ENCODE results near the gene FAM83B.

Gene FAM83B

DNA sequence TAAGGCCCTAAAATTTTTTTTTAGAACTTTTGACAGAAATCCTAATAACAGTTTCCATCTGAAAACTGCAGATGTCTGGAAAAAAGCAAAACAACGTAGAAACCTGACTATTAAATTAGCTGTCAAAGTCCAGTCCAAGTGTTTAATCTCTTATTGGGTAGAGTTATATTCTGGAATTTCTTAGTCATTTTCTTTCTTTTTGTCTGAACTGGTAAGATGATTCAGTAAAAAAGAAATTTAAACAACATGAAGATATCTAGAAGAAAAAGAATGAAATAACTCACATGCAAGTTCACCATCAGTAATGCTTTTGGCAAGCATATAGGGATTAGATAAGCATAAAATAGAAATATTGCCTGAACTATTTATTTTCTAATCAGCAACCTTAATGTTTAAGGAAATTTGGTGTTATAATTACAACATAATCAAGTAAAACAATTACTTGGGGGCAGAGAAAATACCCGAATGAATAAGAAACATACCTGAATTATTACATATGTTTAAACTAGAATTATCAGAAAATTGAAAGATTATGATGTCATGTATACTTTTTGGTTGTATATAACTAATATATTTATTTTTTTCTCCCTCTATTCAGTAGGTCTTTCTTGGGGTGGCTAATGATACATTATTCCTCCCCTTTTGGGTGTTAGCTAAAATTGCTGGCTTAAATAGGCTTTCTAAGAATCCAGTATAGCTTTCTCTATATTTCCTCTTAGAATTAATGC, 51.1 kb downstream of the FAM83B start:
- no peaks in the 10 kb centered on the region for H3K36me3 ChIP-seq (ENCODE audit: control insufficient read depth, insufficient read depth, low read length)
- no peak overlapping the region for H3K27ac ChIP-seq (ENCODE audit: insufficient read depth, low read depth, low read length, poor library complexity, severe bottlenecking)
- H3K27me3 ChIP-seq (ENCODE audit: control insufficient read depth, insufficient read depth, low read length, poor library complexity, severe bottlenecking), result no peaks in the 10 kb centered on the region
- no peak overlapping the region for H3K4me3 ChIP-seq (ENCODE audit: insufficient read depth, low read depth, low read length)
- H3K9me3 ChIP-seq (ENCODE audit: control insufficient read depth, low read length), result no peaks in the 10 kb centered on the region
- peaks cover 4% of the 10 kb centered on the region for H3K4me1 ChIP-seq (ENCODE audit: control insufficient read depth, insufficient read depth, low read length)
- WGBS, 2 experiments, result 100% methylated on average over 1 of the region's 2 CpGs

DNA sequence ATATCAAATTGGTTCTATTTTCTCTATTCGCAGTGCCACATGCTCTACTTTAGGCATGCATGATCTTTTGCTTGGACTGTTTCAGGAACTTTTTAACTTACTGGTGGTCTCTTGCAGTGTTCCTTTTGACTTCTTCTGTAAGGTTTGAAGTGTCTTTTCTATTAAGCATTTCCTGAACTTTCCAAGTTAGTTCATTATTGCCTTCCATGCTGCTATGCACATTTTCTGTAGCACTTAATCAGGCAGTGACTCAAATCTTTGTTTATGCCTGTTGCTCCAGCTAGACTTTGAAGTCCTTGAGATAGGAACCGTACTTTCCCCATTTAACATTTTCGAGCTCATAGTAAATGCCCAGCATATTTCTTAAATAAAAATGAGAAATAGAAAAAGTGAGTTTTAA, 52.2 kb downstream of the FAM83B start:
- no peaks in the 10 kb centered on the region for H3K36me3 ChIP-seq (ENCODE audit: control insufficient read depth, insufficient read depth, low read length)
- H3K4me3 ChIP-seq (ENCODE audit: insufficient read depth, low read depth, low read length), result no peak overlapping the region
- no peaks in the 10 kb centered on the region for H3K27me3 ChIP-seq (ENCODE audit: control insufficient read depth, insufficient read depth, low read length, poor library complexity, severe bottlenecking)
- no peak overlapping the region for H3K27ac ChIP-seq (ENCODE audit: insufficient read depth, low read depth, low read length, poor library complexity, severe bottlenecking)
- H3K4me1 ChIP-seq (ENCODE audit: control insufficient read depth, insufficient read depth, low read length), result peaks cover 4% of the 10 kb centered on the region
- no peaks in the 10 kb centered on the region for H3K9me3 ChIP-seq (ENCODE audit: control insufficient read depth, low read length)
- 89 to 97% methylated on average over 2 of the region's 3 CpGs for WGBS, 2 experiments

DNA sequence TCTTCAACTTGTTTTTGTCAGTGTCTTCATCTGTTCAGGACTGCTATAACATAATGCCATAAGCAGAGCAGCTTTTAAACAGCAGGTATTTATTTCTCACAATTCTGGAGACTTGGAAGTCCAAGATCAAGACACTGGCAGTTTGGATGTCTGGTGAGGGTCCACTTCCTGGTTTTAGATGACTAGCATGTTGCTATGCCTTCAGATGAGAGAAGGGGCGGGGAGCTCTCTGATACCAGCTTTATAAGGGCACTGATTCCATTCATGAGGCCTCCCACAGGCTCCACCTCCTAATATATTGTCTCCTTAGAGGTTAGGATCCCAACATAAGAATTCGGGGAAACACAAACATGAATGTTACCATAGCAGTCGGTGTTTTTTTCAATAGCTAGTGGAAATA, 52.9 kb downstream of the FAM83B start:
- Histone ChIP-seq H3K27ac (ENCODE audit: insufficient read depth, low read depth, low read length, poor library complexity, severe bottlenecking) (no peak overlapping the region), H3K4me3 (ENCODE audit: insufficient read depth, low read depth, low read length) (no peak overlapping the region), H3K36me3 (ENCODE audit: control insufficient read depth, insufficient read depth, low read length) (no peaks in the 10 kb centered on the region), H3K9me3 (ENCODE audit: control insufficient read depth, low read length) (no peaks in the 10 kb centered on the region), H3K4me1 (ENCODE audit: control insufficient read depth, insufficient read depth, low read length) (peaks cover 4% of the 10 kb centered on the region), H3K27me3 (ENCODE audit: control insufficient read depth, insufficient read depth, low read length, poor library complexity, severe bottlenecking) (no peaks in the 10 kb centered on the region)
- 93 to 94% methylated on average over 3 of the region's 3 CpGs for WGBS, 2 experiments

DNA sequence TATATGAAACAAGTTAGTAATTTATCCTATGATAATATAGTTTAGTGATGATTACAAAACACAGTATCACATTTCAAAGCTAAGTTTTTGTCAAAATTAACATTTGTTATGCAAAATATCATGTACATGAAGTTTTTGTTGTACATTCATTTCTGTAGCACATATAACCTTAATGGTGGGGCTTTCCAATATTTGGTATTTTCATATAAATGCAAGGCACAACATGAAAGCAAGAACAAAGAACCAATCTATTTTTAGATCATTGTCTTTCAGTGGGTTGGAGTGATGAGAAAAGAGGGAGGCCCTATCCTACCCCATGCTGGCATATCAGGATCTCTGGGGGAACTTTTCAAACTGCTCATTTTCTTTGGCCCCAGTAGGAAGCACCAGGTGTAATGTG, 53.4 kb downstream of the FAM83B start:
- no peak overlapping the region for H3K4me3 ChIP-seq (ENCODE audit: insufficient read depth, low read depth, low read length)
- peaks cover 4% of the 10 kb centered on the region for H3K4me1 ChIP-seq (ENCODE audit: control insufficient read depth, insufficient read depth, low read length)
- no peaks in the 10 kb centered on the region for H3K36me3 ChIP-seq (ENCODE audit: control insufficient read depth, insufficient read depth, low read length)
- H3K9me3 ChIP-seq (ENCODE audit: control insufficient read depth, low read length), result no peaks in the 10 kb centered on the region
- no peaks in the 10 kb centered on the region for H3K27me3 ChIP-seq (ENCODE audit: control insufficient read depth, insufficient read depth, low read length, poor library complexity, severe bottlenecking)
- no peak overlapping the region for H3K27ac ChIP-seq (ENCODE audit: insufficient read depth, low read depth, low read length, poor library complexity, severe bottlenecking)

DNA sequence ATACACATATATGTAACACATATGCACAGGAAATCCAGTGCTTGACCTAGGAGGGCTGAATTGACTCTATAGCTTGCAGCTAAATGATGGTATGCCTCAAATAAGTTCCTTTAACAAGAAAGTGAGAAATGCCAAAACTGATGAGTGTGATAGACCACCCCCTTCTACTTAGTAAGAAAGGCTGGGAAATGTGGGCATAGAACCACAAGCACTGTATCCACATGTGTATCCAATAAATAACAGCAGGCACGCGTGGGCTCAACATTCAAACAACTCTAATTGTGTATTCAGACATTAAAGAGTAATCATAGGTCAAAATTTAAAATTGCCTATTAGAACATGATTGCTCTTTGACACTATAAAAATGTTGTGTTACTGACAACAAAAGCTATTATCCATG, 54.1 kb downstream of the FAM83B start:
- no peaks in the 10 kb centered on the region for H3K9me3 ChIP-seq (ENCODE audit: control insufficient read depth, low read length)
- WGBS, 2 experiments, result 94% methylated on average over 2 of the region's 2 CpGs; no CpG with 5 or more reads in 1 of the 2 experiments
- no peak overlapping the region for H3K4me3 ChIP-seq (ENCODE audit: insufficient read depth, low read depth, low read length)
- H3K27ac ChIP-seq (ENCODE audit: insufficient read depth, low read depth, low read length, poor library complexity, severe bottlenecking), result no peak overlapping the region
- peaks cover 4% of the 10 kb centered on the region for H3K4me1 ChIP-seq (ENCODE audit: control insufficient read depth, insufficient read depth, low read length)
- no peaks in the 10 kb centered on the region for H3K27me3 ChIP-seq (ENCODE audit: control insufficient read depth, insufficient read depth, low read length, poor library complexity, severe bottlenecking)
- H3K36me3 ChIP-seq (ENCODE audit: control insufficient read depth, insufficient read depth, low read length), result no peaks in the 10 kb centered on the region

DNA sequence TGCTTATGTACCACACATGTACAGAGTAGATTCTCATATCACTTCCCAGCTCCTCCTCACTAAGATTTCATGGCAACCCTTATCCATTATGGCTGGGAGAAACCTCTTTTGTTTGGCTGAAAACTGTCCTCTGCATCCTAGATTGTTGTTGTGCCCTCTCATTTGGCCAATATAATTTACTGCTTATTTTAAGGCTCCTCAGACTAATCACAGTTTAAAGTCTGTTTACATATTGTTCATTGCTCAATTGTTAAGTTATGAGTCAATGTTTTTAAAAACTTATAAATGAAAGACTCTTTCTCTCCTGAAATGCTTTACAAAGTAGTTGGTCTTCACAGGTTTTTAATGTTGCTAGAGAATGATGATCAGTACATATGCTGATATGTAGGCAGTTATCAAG, 57.3 kb downstream of the FAM83B start:
- Histone ChIP-seq H3K27ac (ENCODE audit: insufficient read depth, low read depth, low read length, poor library complexity, severe bottlenecking) (no peak overlapping the region), H3K4me1 (ENCODE audit: control insufficient read depth, insufficient read depth, low read length) (peaks cover 4% of the 10 kb centered on the region), H3K27me3 (ENCODE audit: control insufficient read depth, insufficient read depth, low read length, poor library complexity, severe bottlenecking) (no peaks in the 10 kb centered on the region), H3K9me3 (ENCODE audit: control insufficient read depth, low read length) (no peaks in the 10 kb centered on the region), H3K36me3 (ENCODE audit: control insufficient read depth, insufficient read depth, low read length) (no peaks in the 10 kb centered on the region), H3K4me3 (ENCODE audit: insufficient read depth, low read depth, low read length) (no peak overlapping the region)

DNA sequence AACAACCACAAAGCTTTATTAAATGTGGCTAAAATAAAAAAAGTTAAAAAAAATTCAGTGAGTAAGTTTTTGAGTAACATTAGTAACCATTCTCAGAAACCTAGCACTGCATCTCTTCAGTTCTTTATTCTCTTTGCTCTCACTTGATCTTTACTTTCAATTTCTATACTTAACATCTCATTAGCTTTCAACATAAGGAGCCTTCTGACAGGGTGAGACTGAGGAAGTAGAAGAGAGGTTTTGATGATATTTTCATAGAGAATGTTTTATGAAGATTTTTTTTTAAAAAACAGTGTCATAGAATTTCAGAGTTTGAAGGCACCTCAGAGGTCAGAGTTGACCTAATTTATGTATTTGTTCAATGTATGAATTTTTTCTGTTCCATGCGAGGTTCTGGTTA, 60.8 kb downstream of the FAM83B start:
- no peaks in the 10 kb centered on the region for H3K27me3 ChIP-seq (ENCODE audit: control insufficient read depth, insufficient read depth, low read length, poor library complexity, severe bottlenecking)
- H3K4me1 ChIP-seq (ENCODE audit: control insufficient read depth, insufficient read depth, low read length), result no peaks in the 10 kb centered on the region
- no peak overlapping the region for H3K27ac ChIP-seq (ENCODE audit: insufficient read depth, low read depth, low read length, poor library complexity, severe bottlenecking)
- H3K36me3 ChIP-seq (ENCODE audit: control insufficient read depth, insufficient read depth, low read length), result no peaks in the 10 kb centered on the region
- H3K9me3 ChIP-seq (ENCODE audit: control insufficient read depth, low read length), result no peaks in the 10 kb centered on the region
- WGBS, 2 experiments, result 91 to 96% methylated on average over 1 of the region's 1 CpG
- no peak overlapping the region for H3K4me3 ChIP-seq (ENCODE audit: insufficient read depth, low read depth, low read length)

DNA sequence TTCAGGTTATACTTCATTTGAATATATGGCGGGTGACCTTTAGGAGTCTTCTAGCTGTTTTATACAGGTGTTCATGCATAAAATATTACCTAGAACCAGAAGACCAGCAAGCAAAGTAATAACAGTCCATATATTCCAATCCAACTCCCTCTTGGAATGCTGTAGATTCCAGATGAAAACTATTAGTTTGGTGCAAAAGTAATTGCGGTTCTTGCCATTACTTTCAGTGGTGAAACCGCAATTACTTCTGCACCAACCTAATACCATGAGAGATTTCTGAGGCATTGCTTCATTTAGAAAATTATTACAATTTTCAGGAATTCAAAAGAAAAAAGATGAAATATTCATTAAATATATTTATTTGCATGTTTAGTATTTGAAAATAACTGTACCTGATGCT, 62.6 kb downstream of the FAM83B start:
- Histone ChIP-seq H3K4me1 (ENCODE audit: control insufficient read depth, insufficient read depth, low read length) (no peaks in the 10 kb centered on the region), H3K36me3 (ENCODE audit: control insufficient read depth, insufficient read depth, low read length) (no peaks in the 10 kb centered on the region), H3K9me3 (ENCODE audit: control insufficient read depth, low read length) (no peaks in the 10 kb centered on the region), H3K4me3 (ENCODE audit: insufficient read depth, low read depth, low read length) (no peak overlapping the region), H3K27me3 (ENCODE audit: control insufficient read depth, insufficient read depth, low read length, poor library complexity, severe bottlenecking) (no peaks in the 10 kb centered on the region), H3K27ac (ENCODE audit: insufficient read depth, low read depth, low read length, poor library complexity, severe bottlenecking) (no peak overlapping the region)
- 100% methylated on average over 2 of the region's 3 CpGs; no CpG with 5 or more reads in 1 of the 2 experiments for WGBS, 2 experiments

DNA sequence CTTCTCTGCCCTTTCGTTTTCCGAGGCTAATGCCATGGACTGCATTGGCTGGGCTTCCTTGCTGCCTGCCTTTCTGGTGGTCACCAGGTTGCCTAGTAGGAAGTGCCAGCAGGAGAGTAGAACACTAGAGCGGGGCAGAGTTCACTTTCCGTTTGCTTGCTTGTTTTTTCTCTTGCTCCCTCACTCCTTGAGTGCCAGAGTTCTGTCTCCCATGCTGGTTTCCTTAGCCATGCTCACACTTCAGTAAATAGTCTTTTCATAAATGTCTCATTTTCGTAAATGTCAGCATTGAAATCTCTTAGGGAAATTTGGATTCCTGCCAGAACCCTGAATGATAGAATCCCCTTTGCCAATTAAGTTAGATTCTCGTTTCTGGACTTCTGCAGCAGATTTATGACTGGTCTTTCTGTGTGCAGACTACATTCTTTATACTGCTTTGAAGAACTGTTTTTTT, 63.9 kb downstream of the FAM83B start:
- Histone ChIP-seq H3K36me3 (ENCODE audit: control insufficient read depth, insufficient read depth, low read length) (no peaks in the 10 kb centered on the region), H3K4me3 (ENCODE audit: insufficient read depth, low read depth, low read length) (no peak overlapping the region), H3K27ac (ENCODE audit: insufficient read depth, low read depth, low read length, poor library complexity, severe bottlenecking) (no peak overlapping the region), H3K9me3 (ENCODE audit: control insufficient read depth, low read length) (no peaks in the 10 kb centered on the region), H3K27me3 (ENCODE audit: control insufficient read depth, insufficient read depth, low read length, poor library complexity, severe bottlenecking) (no peaks in the 10 kb centered on the region), H3K4me1 (ENCODE audit: control insufficient read depth, insufficient read depth, low read length) (no peaks in the 10 kb centered on the region)
- WGBS, 2 experiments, result 93 to 95% methylated on average over 6 of the region's 6 CpGs

DNA sequence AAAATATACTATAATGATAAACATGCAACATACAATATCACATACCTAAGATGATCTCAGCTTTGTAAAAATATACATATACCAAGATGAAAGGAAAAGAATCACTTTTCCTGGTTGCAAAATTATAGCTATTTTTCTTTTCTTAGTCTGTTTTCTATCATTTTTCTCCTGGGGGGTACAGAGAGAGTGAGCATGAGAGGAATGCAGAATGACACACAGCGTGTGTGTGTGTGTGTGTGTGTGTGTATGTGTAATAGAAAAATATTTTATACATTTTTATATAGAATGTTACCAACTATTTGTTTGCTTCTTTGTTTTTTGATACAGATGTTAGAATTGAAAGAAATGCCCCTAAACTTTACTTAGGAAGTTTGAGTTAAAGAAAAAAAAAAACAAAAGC, 64.3 kb downstream of the FAM83B start:
- H3K27me3 ChIP-seq (ENCODE audit: control insufficient read depth, insufficient read depth, low read length, poor library complexity, severe bottlenecking), result no peaks in the 10 kb centered on the region
- H3K27ac ChIP-seq (ENCODE audit: insufficient read depth, low read depth, low read length, poor library complexity, severe bottlenecking), result no peak overlapping the region
- no peaks in the 10 kb centered on the region for H3K9me3 ChIP-seq (ENCODE audit: control insufficient read depth, low read length)
- H3K36me3 ChIP-seq (ENCODE audit: control insufficient read depth, insufficient read depth, low read length), result no peaks in the 10 kb centered on the region
- WGBS, 2 experiments, result no CpG with 5 or more reads among the region's 1 CpG
- H3K4me3 ChIP-seq (ENCODE audit: insufficient read depth, low read depth, low read length), result no peak overlapping the region
- no peaks in the 10 kb centered on the region for H3K4me1 ChIP-seq (ENCODE audit: control insufficient read depth, insufficient read depth, low read length)

DNA sequence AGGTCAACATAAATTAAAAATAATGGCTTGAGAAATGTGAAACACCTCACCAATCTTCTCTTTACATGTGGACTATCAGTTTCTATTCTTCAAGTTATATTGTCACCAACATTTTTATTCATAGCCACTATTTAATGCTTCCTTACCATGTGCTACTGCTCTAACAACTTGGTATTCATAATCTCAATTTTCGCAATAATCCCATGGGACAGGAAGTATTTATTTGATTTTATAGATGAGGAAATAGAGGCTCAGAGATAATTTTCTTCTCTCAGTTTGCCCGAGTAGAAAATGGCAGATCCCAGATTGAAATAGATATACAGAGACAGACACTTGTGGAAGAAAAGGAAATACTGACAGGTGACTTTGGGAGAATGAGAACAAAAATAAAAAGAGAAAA, 66.6 kb downstream of the FAM83B start:
- Histone ChIP-seq H3K4me3 (ENCODE audit: insufficient read depth, low read depth, low read length) (no peak overlapping the region), H3K4me1 (ENCODE audit: control insufficient read depth, insufficient read depth, low read length) (no peaks in the 10 kb centered on the region)

More for the DNA sequence above, 66.6 kb downstream of the FAM83B start:
- Histone ChIP-seq H3K9me3 (ENCODE audit: control insufficient read depth, low read length) (no peaks in the 10 kb centered on the region), H3K27me3 (ENCODE audit: control insufficient read depth, insufficient read depth, low read length, poor library complexity, severe bottlenecking) (no peaks in the 10 kb centered on the region), H3K27ac (ENCODE audit: insufficient read depth, low read depth, low read length, poor library complexity, severe bottlenecking) (no peak overlapping the region), H3K36me3 (ENCODE audit: control insufficient read depth, insufficient read depth, low read length) (no peaks in the 10 kb centered on the region)
- 92 to 97% methylated on average over 2 of the region's 2 CpGs for WGBS, 2 experiments
